Astrocyte of the cerebellum (primary cell): Measurements from ENCODE around the gene GATA5.

ENCODE experiments used
- DNase-seq: peaks from one replicate; pipeline ENCODE4 v3.0.0-alpha.2; 2011; ENCODE audit warnings: low read depth
- H3K4me3 ChIP-seq: 2 replicates; pipeline ENCODE4 v1.5.1; 2011; ENCODE audit warnings: mild to moderate bottlenecking, low read depth, low read length, moderate library complexity
- CTCF ChIP-seq: IDR thresholded peaks from 2 replicates; pipeline ENCODE4 v1.5.1; 2012; ENCODE audit warnings: low read length, low read depth, moderate library complexity, mild to moderate bottlenecking; ENCODE audit errors: missing control alignments
- in situ Hi-C: cut with HindIII; loops from 2 replicates; pipeline ENCODE4 v1.10.0; 2017; ENCODE audit warnings: low sequenced_read_pairs

GATA5 gene

GRCh38 chr20:62518911-62519310 lies 43.1 kb upstream of the GATA5 start:
- in situ Hi-C loops = no loop called here
- no peak for TF ChIP-seq CTCF
- DNase-seq = no peak
- no peak overlapping the region for H3K4me3 ChIP-seq

GRCh38 chr20:62517901-62518610 lies 42.3 kb upstream of the GATA5 start:
- H3K4me3 ChIP-seq = no peak overlapping the region
- no peak for TF ChIP-seq CTCF
- no peak for DNase-seq
- in situ Hi-C loops = no loop called here

GRCh38 chr20:62517168-62517567 lies 41.4 kb upstream of the GATA5 start:
- TF ChIP-seq CTCF = no peak
- no peak overlapping the region for H3K4me3 ChIP-seq
- no peak for DNase-seq
- in situ Hi-C loops = no loop called here

- H3K4me3 ChIP-seq = no peak overlapping the region
- in situ Hi-C loops = no loop called here
- TF ChIP-seq CTCF = no peak
- DNase-seq = no peak
Observed at GRCh38 chr20:62516338-62516737, 40.5 kb upstream of the GATA5 start.

GRCh38 chr20:62515826-62516225 lies 40.0 kb upstream of the GATA5 start:
- in situ Hi-C loops = no loop called here
- DNase-seq = no peak
- H3K4me3 ChIP-seq = no peak overlapping the region
- no peak for TF ChIP-seq CTCF

- DNase-seq = no peak
- no peak overlapping the region for H3K4me3 ChIP-seq
- TF ChIP-seq CTCF = no peak
- in situ Hi-C loops = no loop called here
Observed at GRCh38 chr20:62515280-62515679, 39.5 kb upstream of the GATA5 start.
